IPS-NIHi7 (cell line): ENCODE results near the gene NUDT22.

Source experiments
- DNase-seq: peaks from one replicate; pipeline ENCODE4 v3.0.0; 2012; ENCODE audit warnings: mixed read lengths; ENCODE audit errors: extremely low spot score

The NUDT22 gene

DNA sequence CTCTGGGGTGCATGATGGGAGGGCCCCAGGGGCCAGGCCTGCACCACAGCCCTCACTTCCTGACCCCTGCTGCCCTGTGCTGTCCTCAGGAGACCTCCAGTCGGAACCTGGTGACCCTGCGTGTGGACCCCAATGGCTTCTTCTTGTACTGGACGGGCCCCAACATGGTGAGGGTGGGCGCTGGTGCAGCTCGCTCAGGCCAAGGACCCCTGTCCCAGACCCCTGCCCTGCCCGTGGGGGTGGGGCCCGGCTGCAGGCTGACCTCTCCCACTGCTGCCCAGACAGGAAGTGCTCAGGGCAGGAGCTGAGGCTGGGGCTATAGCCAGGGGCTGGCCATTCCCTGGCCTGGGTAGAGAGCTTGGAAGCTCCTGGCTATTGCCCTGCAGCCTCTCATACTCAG is 28.3 kb downstream of the NUDT22 start:
- DNase-seq: no peak

DNA sequence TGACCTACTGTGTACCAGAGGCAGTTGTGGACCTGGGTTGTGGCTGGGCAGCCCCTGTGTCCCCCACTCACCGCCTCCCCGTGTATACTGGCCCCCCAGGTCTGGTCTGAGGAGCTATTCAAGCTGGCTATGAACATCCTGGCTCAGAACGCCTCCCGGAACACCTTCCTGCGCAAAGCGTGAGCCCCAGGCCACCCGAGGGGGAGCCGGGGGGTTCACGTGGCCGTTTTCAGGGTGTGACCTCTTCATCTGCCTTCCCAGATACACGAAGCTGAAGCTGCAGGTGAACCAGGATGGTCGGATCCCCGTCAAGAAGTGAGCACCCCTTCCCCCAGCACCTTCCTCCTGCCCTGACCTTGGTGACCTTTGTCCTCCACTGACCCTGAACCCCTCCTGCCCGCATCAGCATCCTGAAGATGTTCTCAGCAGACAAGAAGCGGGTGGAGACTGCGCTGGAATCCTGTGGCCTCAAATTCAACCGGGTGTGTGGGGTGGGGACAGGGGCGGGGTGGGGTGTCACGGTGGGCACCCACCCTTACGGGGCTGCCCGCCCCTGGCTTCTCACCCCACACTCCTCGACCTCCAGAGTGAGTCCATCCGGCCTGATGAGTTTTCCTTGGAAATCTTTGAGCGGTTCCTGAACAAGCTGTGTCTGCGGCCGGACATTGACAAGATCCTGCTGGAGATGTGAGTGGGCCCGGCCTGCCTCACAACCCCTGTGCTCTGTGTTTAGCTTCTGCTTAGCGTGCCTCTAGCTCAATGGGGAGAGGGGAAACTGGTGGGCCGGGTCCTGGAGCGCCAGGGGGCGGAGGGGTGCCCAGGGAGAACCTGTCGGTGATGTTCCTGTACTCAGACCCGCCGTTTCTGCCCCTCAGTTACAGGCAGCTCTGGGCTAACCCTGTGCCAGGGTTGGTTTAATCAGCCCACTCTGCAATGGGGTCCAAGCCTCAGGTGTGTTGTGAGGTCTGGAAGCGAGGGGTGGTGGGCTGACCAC is 29.4 kb downstream of the NUDT22 start:
- no peak for DNase-seq

DNA sequence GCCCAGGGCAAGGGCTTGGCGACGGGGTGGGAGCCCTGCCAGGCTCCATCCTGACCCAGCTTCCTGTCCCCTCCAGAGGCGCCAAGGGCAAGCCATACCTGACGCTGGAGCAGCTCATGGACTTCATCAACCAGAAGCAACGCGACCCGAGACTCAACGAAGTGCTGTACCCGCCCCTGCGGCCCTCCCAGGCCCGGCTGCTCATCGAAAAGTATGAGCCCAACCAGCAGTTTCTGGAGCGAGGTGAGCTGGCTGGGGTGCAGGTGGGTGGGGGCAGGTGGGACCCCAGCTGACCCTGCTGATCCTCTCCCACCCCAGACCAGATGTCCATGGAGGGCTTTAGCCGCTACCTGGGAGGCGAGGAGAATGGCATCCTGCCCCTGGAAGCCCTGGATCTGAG is 30.2 kb downstream of the NUDT22 start:
- no peak for DNase-seq

DNA sequence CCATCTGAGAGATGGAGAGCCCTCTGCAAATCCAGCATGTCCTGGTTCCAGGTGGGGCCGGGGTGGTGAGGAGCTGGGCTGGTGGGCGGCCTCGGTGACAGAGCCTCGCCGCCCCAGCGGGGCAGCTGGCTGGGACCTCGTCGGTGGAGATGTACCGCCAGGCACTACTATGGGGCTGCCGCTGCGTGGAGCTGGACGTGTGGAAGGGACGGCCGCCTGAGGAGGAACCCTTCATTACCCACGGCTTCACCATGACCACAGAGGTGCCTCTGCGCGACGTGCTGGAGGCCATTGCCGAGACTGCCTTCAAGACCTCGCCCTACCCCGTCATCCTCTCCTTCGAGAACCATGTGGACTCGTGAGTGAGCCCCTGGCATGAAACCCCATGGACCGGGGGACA is 32.3 kb downstream of the NUDT22 start:
- no peak for DNase-seq

DNA sequence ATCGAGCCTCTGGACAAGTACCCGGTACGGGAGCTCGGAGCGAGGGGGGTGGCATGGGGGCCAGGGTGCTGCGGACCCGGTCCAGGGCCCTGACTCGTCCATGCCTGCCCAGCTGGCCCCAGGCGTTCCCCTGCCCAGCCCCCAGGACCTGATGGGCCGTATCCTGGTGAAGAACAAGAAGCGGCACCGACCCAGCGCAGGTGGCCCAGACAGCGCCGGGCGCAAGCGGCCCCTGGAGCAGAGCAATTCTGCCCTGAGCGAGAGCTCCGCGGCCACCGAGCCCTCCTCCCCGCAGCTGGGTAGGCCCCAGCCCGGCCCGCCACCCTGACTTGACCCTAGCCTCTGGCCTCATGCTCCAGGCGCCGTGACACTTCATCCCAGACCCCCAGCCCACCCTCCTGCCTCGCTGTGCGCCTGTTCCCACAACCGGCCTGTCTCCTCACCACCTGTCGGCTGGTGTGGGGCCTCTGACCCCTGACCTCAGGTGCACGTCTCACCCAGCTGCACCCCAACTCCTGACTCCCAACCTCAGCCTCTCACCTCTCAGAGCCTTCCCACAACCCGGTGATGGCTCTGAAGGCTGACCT is 33.0 kb downstream of the NUDT22 start:
- no peak for DNase-seq

DNA sequence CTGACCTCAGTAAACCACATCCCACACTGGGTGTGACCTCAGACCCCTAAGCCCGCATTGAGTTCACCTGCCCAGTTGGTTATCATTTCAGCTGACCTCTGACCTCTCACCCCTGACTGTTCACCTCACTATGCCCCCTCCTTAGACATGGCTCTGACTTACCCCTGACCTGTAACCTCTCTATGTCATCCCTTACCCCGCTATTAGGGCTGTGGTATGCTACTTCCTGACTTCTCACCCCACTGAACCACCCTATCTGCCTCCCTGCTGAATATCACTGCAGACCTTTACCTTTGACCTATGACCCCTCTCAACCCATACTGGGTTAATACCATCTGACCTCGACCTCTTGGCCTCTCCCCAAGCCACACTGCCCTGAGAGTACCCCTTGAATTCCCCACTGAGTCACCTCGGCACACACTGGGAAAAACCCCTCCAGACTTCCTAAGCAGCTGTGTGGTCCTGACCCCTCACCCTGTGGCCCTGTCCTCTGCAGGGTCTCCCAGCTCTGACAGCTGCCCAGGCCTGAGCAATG is 33.5 kb downstream of the NUDT22 start:
- no peak for DNase-seq

DNA sequence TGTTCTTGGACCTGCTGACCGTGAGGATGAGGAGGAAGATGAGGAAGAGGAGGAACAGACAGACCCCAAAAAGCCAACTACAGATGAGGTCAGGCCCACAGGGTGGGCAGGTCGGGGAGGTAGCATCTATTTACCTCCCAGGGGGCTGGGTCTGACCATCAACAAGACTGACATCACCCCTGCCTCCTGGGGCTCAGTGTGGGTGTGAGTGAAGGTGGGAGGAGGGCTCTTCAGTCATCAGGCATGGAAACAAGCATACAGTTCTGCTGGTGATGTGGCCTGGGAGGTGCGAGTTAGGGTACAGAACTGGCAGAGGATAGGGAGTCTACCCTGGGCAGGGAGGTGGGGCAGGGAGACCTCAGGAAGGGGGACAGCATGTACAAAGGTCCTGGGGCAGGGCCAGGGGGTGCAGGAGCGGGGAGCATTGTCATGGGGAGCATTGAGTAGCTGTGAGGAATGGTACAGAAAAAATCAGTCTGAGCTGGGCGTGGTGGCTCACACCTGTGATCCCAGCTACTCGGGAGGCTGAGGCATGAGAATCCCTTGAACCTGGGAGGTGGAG is 34.2 kb downstream of the NUDT22 start:
- DNase-seq: no peak

DNA sequence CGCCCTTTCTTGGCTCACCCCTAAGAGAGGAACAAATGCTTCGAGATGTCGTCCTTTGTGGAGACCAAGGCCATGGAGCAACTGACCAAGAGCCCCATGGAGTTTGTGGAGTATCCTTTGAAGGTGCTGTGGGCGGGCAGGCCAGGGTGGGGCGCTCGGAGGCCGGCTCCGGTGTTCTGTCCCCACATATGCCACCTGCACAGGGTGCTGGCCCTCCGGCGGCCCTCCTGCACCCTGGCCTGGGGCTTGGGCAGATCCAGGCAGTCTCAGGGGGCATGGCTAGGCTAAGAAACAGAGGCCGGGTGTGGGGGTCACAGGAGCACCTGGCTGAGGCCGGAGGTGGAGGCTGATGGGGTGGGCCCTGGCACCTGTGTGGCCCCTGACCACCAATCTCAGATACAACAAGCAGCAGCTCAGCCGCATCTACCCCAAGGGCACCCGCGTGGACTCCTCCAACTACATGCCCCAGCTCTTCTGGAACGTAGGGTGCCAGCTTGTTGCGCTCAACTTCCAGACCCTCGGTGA is 35.5 kb downstream of the NUDT22 start:
- no peak for DNase-seq

DNA sequence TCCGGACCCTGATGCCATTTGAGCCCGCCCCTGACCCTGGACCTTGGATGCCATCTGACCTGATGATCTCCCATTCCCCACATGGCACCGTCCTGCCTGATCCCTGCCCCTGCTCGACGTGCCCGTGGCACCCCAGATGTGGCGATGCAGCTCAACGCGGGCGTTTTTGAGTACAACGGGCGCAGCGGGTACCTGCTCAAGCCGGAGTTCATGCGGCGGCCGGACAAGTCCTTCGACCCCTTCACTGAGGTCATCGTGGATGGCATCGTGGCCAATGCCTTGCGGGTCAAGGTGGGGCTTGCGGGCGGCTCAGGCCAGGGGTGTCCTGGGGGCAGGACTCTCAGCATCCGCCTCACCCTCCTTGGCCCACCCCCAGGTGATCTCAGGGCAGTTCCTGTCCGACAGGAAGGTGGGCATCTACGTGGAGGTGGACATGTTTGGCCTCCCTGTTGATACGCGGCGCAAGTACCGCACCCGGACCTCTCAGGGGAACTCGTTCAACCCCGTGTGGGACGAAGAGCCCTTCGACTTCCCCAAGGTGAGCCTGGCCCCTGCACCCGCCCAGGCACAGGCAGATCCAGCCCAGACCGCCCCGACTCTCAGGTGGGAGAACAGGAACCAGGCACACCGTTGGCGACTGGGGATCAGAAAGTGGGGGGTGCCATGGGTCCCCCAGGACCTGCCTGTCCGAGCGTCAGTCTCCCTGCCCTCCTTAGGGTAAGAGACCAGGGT is 36.4 kb downstream of the NUDT22 start:
- no peak for DNase-seq

DNA sequence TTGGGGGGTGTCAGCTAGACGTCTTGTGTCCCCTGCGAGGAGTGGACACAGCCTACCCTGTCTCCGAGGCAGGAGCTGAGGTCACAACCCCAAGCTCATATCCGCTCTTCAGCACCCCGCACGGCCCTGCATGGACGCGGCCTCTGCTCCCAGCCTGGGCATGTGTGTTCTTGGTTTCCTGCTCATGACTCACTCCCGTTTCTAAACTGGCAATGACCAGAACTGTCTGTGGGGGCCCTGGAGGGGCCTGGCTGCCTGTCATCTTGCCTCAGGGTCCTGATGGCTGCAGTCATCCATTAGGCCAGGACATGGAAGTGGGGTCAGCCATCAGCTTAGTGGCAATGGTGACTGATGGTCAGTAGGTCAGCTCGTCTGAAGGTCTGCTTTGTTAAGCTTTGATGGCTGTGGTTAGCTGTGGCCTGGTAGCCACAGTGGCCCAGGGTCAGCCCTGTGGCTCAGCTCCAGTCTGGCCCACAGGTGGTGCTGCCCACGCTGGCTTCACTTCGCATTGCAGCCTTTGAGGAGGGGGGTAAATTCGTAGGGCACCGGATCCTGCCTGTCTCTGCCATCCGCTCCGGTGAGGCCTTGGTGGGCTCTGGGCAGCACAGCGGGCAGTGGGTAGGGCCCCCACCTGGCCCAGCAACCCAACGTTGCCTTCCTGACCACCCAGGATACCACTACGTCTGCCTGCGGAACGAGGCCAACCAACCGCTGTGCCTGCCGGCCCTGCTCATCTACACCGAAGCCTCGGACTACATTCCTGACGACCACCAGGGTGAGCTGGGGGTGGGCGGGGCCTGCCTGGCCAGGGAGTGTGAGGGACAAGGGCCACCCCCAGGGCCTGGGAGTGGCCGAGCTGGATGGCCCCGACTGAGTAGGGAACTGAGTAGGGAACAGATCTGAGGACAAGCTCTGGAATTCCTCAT is 37.2 kb downstream of the NUDT22 start:
- no peak for DNase-seq

DNA sequence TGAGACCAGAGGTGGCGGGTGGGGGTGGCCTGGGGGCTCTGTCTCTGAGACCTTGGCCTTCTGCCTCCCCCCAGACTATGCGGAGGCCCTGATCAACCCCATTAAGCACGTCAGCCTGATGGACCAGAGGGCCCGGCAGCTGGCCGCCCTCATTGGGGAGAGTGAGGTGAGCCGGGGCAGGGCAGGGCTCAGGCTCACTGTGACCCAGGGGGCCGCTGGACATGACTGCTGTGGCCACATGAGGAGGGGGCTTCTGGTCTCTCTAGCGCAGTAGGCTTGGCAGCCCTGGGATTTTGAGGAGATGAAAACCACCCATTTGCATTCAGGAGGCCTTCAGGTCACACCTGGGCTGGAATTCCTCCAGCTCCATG is 37.9 kb downstream of the NUDT22 start:
- no peak for DNase-seq

DNA sequence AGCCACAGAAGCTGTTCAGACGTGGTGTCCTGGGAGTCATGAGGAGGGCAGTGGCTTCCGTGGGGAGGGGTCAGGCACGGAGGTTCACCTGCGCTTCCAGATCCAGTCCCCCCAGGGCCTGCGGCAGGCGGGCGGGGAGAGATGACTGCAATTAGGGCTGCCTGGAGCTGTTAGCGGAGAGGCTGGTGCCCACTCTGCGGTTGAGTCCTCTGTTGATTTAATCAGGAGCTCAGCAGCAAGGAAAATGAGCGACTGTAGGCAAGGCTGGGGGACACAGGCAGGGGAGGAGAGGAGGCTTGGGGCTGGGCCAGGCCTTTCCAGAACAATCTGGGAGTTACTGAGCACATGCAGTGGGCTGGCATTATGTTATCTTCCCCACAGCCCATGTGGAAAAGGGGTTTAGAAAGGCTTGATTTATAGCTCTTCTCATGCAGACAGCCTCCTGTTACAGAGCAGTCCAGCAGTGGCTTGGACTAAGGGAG is 38.3 kb downstream of the NUDT22 start:
- DNase-seq: no peak

DNA sequence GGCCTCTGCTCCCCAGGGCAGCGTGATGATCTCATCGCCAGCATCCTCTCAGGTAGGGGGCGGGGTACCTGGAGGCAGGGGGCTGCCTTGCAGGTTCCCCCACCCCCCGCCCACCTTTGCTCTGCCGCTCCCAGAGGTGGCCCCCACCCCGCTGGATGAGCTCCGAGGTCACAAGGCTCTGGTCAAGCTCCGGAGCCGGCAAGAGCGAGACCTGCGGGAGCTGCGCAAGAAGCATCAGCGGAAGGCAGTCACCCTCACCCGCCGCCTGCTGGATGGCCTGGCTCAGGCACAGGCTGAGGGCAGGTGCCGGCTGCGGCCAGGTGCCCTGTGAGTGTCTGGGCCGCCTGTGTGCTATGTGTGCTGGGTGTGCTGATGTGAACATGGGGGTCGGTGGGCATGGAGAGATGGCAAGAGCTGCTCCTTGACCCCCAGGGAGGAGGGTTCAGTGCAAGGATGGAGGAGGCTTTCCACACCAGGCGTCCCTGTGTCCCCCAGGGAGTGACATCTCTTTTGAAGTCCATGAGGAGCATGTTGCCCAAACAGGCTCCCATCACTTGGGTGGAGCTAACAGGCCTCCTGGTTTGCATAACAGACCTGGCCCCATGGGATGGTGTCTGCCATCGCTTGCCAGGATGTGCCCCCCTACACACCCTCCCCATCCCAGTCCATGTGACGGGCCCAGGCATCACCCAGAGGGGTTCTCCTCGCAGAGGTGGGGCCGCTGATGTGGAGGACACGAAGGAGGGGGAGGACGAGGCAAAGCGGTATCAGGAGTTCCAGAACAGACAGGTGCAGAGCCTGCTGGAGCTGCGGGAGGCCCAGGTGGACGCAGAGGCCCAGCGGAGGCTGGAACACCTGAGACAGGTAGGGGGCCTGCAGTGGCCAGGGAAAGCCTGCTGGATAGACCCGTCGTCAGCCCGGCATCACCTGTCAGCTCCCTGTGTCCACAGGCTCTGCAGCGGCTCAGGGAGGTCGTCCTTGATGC is 39.4 kb downstream of the NUDT22 start:
- DNase-seq: no peak

DNA sequence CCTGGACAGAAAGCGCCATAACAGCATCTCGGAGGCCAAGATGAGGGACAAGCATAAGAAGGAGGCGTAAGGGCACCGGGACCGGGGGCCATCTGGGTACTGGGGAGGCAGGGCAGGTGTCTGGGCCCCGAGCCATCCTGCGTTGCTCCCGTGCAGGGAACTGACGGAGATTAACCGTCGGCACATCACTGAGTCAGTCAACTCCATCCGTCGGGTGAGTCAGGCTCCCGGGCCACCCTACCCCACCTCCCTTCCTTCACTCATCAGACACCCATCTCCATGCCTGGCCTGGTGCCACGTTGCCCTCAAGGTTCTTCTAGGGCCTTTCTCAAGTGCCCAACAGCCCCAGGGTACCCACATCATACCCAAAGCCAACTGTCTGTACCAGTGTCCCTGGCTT is 40.3 kb downstream of the NUDT22 start:
- DNase-seq: no peak

DNA sequence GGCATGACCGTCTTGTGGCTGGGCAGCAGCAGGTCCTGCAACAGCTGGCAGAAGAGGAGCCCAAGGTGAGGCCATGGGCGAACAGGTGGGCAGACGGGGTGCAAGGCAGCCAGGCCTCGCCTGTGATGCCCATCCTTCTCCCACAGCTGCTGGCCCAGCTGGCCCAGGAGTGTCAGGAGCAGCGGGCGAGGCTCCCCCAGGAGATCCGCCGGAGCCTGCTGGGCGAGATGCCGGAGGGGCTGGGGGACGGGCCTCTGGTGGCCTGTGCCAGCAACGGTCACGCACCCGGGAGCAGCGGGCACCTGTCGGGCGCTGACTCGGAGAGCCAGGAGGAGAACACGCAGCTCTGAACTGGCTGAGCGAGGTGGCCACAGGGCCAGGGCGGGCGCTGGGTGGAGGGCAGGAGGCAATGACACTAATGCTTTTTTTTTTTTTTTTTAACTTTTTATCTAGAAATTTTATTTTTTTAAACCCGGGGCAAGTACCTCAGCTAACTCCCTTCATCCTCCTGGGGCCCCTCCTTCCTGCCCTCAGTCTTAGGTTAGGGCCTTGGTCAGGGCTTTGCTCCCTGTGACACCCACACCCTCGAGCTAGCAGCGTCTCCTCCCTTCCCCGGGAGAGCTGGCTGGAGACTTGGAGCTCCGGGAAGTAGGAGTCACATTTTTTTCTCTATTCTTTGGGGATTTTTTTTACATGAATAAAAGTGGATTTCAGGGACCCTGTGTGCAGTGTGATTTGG is 41.3 kb downstream of the NUDT22 start:
- no peak for DNase-seq

DNA sequence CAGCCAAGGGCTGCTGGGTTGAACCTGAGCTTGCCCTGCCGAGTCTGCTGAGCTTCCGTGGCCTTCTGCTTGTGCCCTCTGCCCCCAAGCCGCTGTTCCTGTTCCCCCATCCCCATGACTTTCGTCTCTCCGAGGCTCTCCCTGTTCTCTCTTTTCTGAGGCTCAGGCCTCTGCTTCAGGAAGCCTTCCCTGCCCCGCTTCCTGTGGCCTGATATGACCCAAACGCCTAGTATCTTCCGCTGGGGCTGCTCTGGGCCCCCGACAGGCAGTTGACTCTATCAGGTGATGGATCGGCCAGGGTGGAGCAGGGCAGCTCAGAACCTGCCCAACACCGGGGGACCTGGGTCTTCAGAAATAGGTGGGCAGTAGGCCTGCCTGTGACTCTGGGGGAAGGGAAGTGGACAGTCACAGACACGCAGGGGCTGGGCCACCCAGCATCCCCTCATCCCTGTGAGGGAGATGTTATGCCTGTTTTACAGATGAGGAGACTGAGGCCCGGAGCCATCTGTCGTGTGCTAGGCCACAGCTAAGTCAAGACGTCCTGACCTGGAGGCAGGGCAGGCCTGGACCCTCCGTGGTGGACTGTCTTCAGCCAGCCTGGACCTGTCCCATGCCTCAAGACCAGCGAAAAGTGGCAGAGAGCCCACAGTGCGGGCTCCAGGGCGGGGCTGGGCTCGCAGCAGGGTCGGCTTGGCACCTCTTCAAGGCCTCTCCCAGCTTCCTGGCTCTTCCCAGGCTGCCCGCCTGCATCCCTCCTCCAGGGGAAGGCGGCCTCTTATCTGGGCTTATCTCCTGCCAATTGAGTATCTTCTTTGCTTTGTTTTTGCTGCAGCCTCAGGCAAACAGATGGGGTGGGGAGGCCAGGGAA is 42.2 kb downstream of the NUDT22 start:
- peak; percentile 15 for DNase-seq

DNA sequence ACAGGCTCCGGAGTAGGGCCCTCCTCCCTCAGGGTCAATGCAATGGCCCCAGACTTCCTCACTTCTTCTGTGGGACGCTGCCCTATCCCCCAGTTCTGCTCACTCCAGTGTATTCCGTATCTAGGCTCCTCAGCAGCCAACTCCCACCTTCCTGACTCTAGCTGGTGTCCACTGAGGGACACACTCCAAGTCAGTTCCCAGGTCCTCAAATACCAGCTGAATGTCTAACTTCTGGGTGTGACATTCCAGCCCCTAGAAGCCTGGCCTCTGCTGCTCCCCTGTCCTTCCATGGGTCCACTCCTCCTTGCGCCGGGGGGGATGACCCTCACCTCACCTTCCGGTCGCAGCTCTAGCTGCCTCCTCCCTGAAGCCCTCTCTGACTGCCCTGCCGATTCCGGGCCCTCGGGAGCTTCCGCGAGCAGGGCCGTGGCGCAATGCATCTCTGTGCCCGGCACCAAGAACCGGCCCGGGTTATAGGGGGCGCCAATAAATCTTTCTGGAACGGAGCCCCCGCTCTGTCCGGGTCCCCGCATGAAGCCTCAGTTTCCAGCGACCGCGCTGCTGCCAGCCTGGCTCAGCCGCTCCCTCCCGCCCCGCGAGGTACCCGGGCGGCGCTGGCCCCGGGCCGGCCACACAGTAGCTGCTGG is 42.9 kb downstream of the NUDT22 start:
- DNase-seq: no peak
